ENCODE results near the gene MMUT. TPM values are rescaled to one million over a fixed set of nuclear protein-coding genes. Genes with fewer than 3 reads are reported as not detected.
A peak's percentile ranks its signal among the peaks of the same experiment; 100 is the strongest.

Gene MMUT
- total and polyA plus RNA-seq, 2 donors, result 21.5 to 23.4 TPM

- WGBS, result 2% methylated on average over 4 of the region's 4 CpGs
- Histone ChIP-seq H3K36me3 (ENCODE audit: insufficient read depth) (peaks cover 2% of the 10 kb centered on the region), H3K4me1 (ENCODE audit: insufficient read depth) (no peaks in the 10 kb centered on the region), H3K27ac (ENCODE audit: low read depth) (no peak overlapping the region), H3K4me3 (ENCODE audit: low read depth, low read length) (peak overlapping the region; percentile 76)
- DNase-seq (ENCODE audit: extremely low spot score), result no peak
These were observed 537 bp upstream of the MMUT start for GRCh38 chr6:49463612-49463967.

GRCh38 chr6:49462599-49462926 is 490 bp downstream of the MMUT start:
- no peaks in the 10 kb centered on the region for H3K4me1 ChIP-seq (ENCODE audit: insufficient read depth)

GRCh38 chr6:49462071-49462470 is 982 bp downstream of the MMUT start:
- WGBS, result 51% methylated on average over 3 of the region's 3 CpGs
- DNase-seq (ENCODE audit: extremely low spot score), result no peak
- no peaks in the 10 kb centered on the region for H3K4me1 ChIP-seq (ENCODE audit: insufficient read depth)
- peaks cover 3% of the 10 kb centered on the region for H3K36me3 ChIP-seq (ENCODE audit: insufficient read depth)
- peak overlapping the region; percentile 76 for H3K4me3 ChIP-seq (ENCODE audit: low read depth, low read length)
- no peak overlapping the region for H3K27ac ChIP-seq (ENCODE audit: low read depth)

More at GRCh38 chr6:49462599-49462926, 490 bp downstream of the MMUT start:
- H3K36me3 ChIP-seq (ENCODE audit: insufficient read depth), result peaks cover 2% of the 10 kb centered on the region
- H3K4me3 ChIP-seq (ENCODE audit: low read depth, low read length), result peak overlapping the region; percentile 76
- peak overlapping the region; percentile 87 for H3K27ac ChIP-seq (ENCODE audit: low read depth)
- no peak for DNase-seq (ENCODE audit: extremely low spot score)
- WGBS, result under 1% methylated on average over 7 of the region's 7 CpGs

- no peak for DNase-seq (ENCODE audit: extremely low spot score)
- Histone ChIP-seq H3K4me3 (ENCODE audit: low read depth, low read length) (no peak overlapping the region), H3K36me3 (ENCODE audit: insufficient read depth) (peaks cover 5% of the 10 kb centered on the region), H3K4me1 (ENCODE audit: insufficient read depth) (no peaks in the 10 kb centered on the region), H3K27ac (ENCODE audit: low read depth) (no peak overlapping the region)
- 86% methylated on average over 4 of the region's 4 CpGs for WGBS
These were observed 5.3 kb downstream of the MMUT start for GRCh38 chr6:49457771-49458170.

- no peak overlapping the region for H3K4me3 ChIP-seq (ENCODE audit: low read depth, low read length)
- H3K36me3 ChIP-seq (ENCODE audit: insufficient read depth), result peaks cover 7% of the 10 kb centered on the region
- WGBS, result 92% methylated on average over 3 of the region's 3 CpGs
- no peaks in the 10 kb centered on the region for H3K4me1 ChIP-seq (ENCODE audit: insufficient read depth)
- DNase-seq (ENCODE audit: extremely low spot score), result no peak
- H3K27ac ChIP-seq (ENCODE audit: low read depth), result no peak overlapping the region
These were observed 8.0 kb downstream of the MMUT start for GRCh38 chr6:49454787-49455709.

GRCh38 chr6:49453221-49453620 is 9.8 kb downstream of the MMUT start:
- whole genome bisulfite sequencing, result 80% methylated on average over 2 of the region's 2 CpGs
- Histone ChIP-seq H3K36me3 (ENCODE audit: insufficient read depth) (peaks cover 9% of the 10 kb centered on the region), H3K4me3 (ENCODE audit: low read depth, low read length) (no peak overlapping the region), H3K4me1 (ENCODE audit: insufficient read depth) (no peaks in the 10 kb centered on the region), H3K27ac (ENCODE audit: low read depth) (no peak overlapping the region)
- no peak for DNase-seq (ENCODE audit: extremely low spot score)

GRCh38 chr6:49430866-49431265 is 32.2 kb downstream of the MMUT start:
- no peak for DNase-seq (ENCODE audit: extremely low spot score)
- no peaks in the 10 kb centered on the region for H3K4me1 ChIP-seq (ENCODE audit: insufficient read depth)
- H3K36me3 ChIP-seq (ENCODE audit: insufficient read depth), result peaks cover 7% of the 10 kb centered on the region
- no peak overlapping the region for H3K4me3 ChIP-seq (ENCODE audit: low read depth, low read length)
- WGBS, result 88% methylated on average over 1 of the region's 1 CpG
- no peak overlapping the region for H3K27ac ChIP-seq (ENCODE audit: low read depth)

- H3K4me1 ChIP-seq (ENCODE audit: insufficient read depth), result no peaks in the 10 kb centered on the region
- 70% methylated on average over 2 of the region's 2 CpGs for WGBS
- no peak overlapping the region for H3K4me3 ChIP-seq (ENCODE audit: low read depth, low read length)
- peaks cover 6% of the 10 kb centered on the region for H3K36me3 ChIP-seq (ENCODE audit: insufficient read depth)
- no peak for DNase-seq (ENCODE audit: extremely low spot score)
- no peak overlapping the region for H3K27ac ChIP-seq (ENCODE audit: low read depth)
These were observed 32.9 kb downstream of the MMUT start for GRCh38 chr6:49430187-49430586.

- WGBS, result 41% methylated on average over 1 of the region's 1 CpG
- Histone ChIP-seq H3K4me1 (ENCODE audit: insufficient read depth) (no peaks in the 10 kb centered on the region), H3K27ac (ENCODE audit: low read depth) (no peak overlapping the region), H3K4me3 (ENCODE audit: low read depth, low read length) (no peak overlapping the region), H3K36me3 (ENCODE audit: insufficient read depth) (no peaks in the 10 kb centered on the region)
- no peak for DNase-seq (ENCODE audit: extremely low spot score)
These were observed 39.2 kb downstream of the MMUT start for GRCh38 chr6:49423817-49424216.

GRCh38 chr6:49416195-49416594 is 46.9 kb downstream of the MMUT start:
- no peak overlapping the region for H3K4me3 ChIP-seq (ENCODE audit: low read depth, low read length)
- H3K4me1 ChIP-seq (ENCODE audit: insufficient read depth), result no peaks in the 10 kb centered on the region
- DNase-seq (ENCODE audit: extremely low spot score), result no peak
- H3K27ac ChIP-seq (ENCODE audit: low read depth), result no peak overlapping the region
- WGBS, result 73% methylated on average over 4 of the region's 4 CpGs
- no peaks in the 10 kb centered on the region for H3K36me3 ChIP-seq (ENCODE audit: insufficient read depth)

GRCh38 chr6:49415358-49415757 is 47.7 kb downstream of the MMUT start:
- no peak overlapping the region for H3K27ac ChIP-seq (ENCODE audit: low read depth)
- H3K36me3 ChIP-seq (ENCODE audit: insufficient read depth), result no peaks in the 10 kb centered on the region
- 50% methylated on average over 1 of the region's 1 CpG for WGBS
- H3K4me3 ChIP-seq (ENCODE audit: low read depth, low read length), result no peak overlapping the region
- no peaks in the 10 kb centered on the region for H3K4me1 ChIP-seq (ENCODE audit: insufficient read depth)
- no peak for DNase-seq (ENCODE audit: extremely low spot score)

- 39% methylated on average over 3 of the region's 3 CpGs for WGBS
- Histone ChIP-seq H3K27ac (ENCODE audit: low read depth) (no peak overlapping the region), H3K36me3 (ENCODE audit: insufficient read depth) (no peaks in the 10 kb centered on the region), H3K4me3 (ENCODE audit: low read depth, low read length) (no peak overlapping the region), H3K4me1 (ENCODE audit: insufficient read depth) (peaks cover 2% of the 10 kb centered on the region)
- DNase-seq (ENCODE audit: extremely low spot score), result no peak
These were observed 52.5 kb downstream of the MMUT start for GRCh38 chr6:49410564-49410963.

GRCh38 chr6:49409951-49410542 is 53.0 kb downstream of the MMUT start:
- Histone ChIP-seq H3K4me1 (ENCODE audit: insufficient read depth) (peaks cover 2% of the 10 kb centered on the region), H3K27ac (ENCODE audit: low read depth) (no peak overlapping the region), H3K4me3 (ENCODE audit: low read depth, low read length) (no peak overlapping the region), H3K36me3 (ENCODE audit: insufficient read depth) (no peaks in the 10 kb centered on the region)
- 18% methylated on average over 9 of the region's 9 CpGs for WGBS
- peak; percentile 33 for DNase-seq (ENCODE audit: extremely low spot score)

- 71% methylated on average over 5 of the region's 5 CpGs for WGBS
- no peaks in the 10 kb centered on the region for H3K36me3 ChIP-seq (ENCODE audit: insufficient read depth)
- H3K4me3 ChIP-seq (ENCODE audit: low read depth, low read length), result no peak overlapping the region
These were observed 56.6 kb downstream of the MMUT start for GRCh38 chr6:49406250-49406970.

More at GRCh38 chr6:49406250-49406970, 56.6 kb downstream of the MMUT start:
- no peak overlapping the region for H3K27ac ChIP-seq (ENCODE audit: low read depth)
- peaks cover 2% of the 10 kb centered on the region for H3K4me1 ChIP-seq (ENCODE audit: insufficient read depth)
- no peak for DNase-seq (ENCODE audit: extremely low spot score)

All from urinary bladder (tissue), 4 donors.